Urothelium cell line (cell line): ENCODE measurements around the gene PNLIPRP1.
A peak's percentile ranks its signal among the peaks of the same experiment; 100 is the strongest.

Experiments used
- DNase-seq: peaks from one replicate; pipeline ENCODE4 v3.0.0; 2011; ENCODE audit warnings: low spot score, mixed read lengths
- FAIRE-seq: peaks from 2 replicates; lab custom pipeline; 2011; peaks lifted over from hg19 to GRCh38; lab: Jason Lieb, UNC

The PNLIPRP1 gene

DNA sequence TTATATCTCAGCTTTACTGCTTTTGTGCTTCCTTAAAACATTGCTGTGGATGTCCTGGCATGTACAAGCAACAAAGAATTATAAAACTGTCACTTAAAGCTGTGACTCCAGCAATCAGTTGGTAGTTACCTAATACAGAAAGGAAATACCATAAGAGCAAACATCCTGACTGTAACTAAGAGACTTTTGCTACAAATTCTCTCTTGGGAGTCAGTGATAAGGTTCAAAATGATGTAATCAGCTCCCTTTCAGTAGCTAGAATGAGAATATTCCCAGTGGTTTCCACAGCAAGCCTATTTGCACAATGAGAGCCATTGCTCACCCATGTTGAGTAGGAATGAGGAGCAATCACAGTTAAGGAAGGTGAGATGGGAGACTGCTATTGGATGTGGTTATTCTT is 7.6 kb downstream of the PNLIPRP1 start:
- FAIRE-seq (no peak), DNase-seq (no peak)

DNA sequence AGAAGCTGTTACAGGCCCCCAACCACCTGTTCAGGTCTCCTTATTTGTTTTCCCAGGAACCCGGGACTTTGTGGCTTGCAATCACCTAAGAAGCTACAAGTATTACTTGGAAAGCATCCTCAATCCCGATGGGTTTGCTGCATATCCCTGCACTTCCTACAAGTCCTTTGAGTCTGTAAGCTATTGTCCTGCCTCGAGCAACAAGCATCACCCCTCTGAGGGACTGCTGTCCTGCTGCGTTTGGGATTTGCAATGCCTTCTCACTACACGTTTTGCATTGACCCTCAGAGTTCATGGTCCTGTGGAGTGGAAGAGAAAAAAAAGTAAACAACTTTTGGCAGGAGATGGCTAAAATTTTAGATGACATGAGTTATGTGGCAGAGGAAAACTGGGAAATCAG is 9.2 kb downstream of the PNLIPRP1 start:
- DNase-seq (no peak), FAIRE-seq (no peak)

DNA sequence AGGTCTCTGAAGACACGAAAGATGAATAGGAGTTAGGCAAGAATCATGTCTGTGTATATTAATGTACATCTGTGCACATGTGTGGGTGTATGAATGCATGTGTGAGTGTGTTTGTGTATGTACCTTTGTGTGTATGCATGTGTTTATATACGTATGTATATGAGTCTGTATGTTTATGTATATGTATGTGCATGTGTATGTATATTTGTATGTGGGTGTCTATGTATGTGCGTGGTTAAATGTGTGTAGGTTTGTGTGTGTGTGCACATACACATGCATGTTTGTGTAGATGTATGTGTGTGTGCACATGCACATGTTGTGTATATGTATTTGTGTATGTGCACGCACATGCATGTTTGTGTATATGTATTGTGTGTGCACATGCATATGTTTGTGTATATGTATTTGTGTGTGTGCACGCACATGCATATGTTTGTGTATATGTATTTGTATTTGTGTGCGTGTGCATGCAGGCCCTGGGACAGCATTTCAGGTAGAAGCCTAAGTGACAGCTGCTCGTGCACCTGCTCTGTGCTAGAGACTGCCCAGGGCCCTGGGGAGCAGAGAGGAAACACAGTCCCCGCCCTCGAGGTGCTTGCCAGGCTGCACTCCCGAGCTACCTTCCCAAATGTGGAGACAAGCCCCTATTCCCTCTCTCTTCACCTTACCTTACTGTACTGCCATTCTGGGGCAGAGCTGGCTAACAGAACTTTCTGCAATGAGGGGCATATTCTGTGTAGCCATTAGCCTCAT is 12.1 kb downstream of the PNLIPRP1 start:
- FAIRE-seq = peak; percentile 5
- DNase-seq = no peak

DNA sequence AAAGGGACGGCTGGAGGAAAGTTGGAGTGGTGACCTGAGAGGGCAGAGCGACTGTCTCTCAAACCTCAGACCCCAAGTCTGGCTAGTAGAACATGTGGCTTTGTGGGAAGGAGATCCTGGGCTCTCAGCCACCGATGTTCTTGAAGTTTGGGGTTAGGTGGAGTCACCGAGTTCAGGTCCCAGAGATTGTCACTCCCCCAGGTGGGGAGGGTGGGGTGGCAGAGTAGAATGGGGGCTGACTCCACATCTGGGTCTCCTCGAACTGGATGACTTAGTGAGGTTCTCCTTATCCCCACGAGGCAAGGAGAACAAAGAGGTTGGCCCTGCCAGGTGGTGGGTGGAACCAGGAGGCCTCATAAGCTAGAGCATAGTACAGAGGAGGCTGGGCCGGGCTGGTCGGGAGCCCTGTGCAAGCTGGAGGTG is 15.3 kb downstream of the PNLIPRP1 start:
- FAIRE-seq (no peak), DNase-seq (no peak)

DNA sequence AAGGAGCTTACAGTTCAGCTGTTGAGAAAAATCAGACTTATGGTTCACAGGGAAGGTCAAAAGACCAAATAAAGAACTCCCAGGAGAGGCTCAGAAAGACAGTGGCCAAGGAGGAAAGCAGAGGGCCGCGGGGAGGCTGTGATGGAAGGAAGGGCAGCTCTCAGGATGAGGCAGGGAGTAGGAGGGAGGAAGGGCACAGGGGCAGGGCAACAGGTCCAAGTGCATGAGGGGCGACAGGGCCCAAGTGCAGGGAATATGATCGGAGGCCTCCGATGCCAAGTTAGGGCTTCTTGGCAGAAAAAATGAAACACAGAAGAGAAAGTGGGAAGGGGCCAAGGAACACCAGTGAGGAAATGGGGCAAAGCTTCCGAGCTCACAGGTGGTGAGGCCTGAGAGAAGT is 16.6 kb downstream of the PNLIPRP1 start:
- DNase-seq (no peak), FAIRE-seq (no peak)

DNA sequence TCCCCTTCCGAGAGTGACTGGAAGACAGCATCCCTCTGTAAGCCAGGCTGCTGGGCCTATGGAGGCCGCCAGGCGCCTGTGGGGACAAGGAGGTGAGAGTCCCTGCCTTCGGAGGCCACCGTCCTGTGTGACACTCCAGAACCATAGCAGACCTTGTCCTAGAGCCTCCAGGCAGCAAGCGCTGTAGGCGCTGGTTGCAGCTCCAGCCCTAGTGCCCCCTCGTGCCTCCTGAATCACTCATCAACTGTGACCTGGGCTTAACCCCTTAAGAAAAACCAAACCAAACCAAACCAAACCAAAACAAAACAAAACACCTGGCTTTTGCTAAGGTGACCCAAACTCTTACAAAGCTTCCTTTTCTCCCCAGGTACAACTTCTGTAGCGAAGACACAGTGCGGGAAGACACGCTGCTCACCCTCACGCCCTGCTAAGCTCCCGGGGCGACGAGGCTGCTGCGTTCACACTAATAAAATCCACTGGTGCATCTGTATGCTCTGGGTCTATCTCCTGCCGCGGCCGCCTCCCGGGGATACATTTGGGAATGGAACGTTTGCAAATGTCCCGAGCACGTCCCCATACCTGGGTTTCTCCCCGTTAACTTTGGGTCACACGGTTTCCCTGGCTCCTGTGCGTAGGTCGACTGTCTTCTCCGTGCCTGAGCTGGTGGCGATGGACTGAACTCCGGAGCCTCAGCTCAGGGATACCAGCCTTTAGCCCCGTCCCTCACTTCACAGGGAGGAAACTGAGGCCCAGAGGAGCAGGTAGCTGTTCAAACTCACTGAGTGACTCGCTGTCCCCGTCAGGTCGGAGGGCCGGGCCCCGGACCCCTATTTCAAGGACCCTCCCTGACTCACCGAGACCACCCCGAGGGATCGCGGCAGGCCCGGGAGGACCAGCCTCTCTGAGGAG is 18.2 kb downstream of the PNLIPRP1 start:
- no peak for DNase-seq
- FAIRE-seq = no peak

DNA sequence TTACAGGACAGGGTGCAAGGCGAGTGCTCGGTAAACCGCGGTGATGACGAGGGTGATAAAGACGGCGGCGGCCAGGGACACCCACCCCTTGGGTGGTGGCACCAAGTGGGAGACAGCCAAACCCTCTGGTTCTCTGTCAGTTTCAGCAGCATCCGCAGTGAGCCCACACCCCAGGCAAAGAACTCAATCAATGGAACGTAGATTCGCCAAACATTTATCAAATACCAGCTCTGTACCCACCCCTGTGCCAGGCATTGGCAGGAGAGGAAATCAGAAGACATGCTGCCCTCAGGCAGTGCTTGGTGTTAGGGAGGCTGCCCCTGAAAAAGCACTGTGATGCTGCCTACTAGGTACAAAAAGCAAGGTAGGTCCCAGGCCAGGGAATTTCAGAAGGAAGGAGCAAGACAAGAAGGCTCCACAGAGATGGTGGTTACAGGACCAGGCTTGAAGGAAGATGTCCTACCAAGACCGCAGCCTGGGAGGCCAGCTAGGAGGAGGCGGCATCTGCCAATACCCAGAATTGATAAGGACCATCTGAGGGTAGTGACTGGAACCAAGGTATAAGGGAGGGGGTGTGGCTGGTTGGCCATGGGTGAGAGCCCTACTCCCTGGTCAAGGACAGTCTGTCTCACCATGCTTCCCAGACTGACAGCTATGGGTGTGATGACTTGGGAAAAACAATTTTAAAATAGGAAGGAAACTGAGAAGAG is 19.8 kb downstream of the PNLIPRP1 start:
- no peak for FAIRE-seq
- DNase-seq = no peak

DNA sequence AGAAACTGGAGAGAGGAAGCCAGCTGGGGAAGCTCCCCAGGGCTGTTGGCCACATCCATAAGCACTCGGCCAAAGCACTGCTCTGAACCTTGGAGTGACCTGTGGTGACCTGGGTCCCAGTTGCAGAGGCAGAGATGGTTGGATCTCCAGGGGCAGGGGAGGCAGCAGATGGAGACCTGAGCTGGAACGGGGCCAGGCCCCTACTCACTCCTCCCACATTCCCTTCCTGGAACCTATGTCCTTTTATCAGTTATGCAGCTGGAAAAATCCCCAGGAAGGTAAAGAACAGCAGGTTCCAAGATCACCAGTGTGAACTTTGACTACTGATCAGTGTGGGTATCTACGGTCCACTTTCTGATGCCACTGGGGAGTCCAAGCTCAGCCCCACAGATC is 20.4 kb downstream of the PNLIPRP1 start:
- no peak for DNase-seq
- no peak for FAIRE-seq

DNA sequence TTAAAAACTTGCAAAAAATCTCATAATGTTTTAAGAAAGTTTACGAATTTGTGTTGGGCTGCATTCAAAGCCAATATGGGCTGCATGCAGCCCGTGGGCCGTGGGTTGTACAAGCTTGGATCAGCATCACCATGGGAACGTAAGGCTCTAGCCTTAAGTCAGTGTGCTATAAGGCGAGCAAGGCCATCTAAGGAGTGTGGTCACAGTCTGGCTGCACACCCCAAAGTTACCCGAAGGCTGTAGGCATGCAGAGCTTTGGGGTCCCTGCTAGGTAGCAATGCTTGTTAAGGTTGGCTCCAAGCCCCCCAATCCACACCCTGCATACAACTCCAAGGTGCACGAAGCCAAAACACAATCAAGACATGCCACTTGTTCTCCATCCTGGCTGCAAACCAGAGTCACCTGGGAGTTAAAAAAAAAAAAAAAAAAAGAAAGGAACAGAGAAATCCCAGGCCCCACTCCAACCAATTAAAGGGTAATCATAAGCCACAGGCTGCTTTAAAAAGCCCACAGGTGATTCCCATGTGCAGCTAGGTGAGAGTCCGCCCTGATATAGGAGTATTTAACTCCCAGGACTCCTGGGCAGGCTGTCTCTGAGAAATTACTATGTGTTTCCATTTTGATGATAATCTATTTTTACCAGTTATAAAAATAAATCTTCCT is 21.5 kb downstream of the PNLIPRP1 start:
- DNase-seq (no peak), FAIRE-seq (no peak)

DNA sequence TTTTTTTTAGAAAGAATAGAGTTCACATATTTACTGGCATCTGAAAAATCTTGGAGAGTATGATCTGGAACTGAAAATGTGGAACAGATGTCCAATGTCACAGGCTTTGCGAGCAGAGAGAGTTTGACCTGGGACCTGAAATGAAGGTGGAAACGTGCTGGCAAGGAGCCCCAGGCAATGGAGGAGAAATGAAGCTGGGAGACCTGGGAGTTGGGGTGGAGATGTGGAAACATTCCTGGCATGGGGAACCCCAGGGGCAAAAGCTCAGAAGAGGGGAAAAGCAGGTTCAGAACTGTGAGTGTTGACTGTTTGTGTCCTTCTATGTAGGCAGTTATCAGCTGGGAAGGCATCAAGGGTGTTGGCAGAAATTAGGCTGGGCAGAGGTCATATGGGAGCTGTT is 22.7 kb downstream of the PNLIPRP1 start:
- DNase-seq (no peak), FAIRE-seq (no peak)

DNA sequence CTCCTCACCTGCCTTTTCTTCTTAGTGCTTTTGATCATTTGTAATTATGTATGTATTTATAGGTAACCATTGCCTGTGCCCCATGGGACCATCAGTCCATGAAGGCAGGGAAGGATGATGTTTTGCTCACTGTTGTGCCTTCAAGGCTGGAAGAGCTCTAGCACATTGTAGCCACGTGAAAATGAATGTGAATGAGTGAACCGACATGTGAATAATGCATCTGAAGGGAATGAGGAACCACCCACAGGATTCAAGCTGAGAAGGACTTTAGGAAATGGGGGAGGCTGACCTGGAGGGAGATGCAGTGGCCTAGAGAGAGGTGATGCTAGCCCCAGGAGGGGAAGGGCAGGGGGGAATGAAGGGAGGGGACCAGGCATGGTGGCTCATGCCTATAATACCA is 24.0 kb downstream of the PNLIPRP1 start:
- no peak for DNase-seq
- FAIRE-seq = no peak

DNA sequence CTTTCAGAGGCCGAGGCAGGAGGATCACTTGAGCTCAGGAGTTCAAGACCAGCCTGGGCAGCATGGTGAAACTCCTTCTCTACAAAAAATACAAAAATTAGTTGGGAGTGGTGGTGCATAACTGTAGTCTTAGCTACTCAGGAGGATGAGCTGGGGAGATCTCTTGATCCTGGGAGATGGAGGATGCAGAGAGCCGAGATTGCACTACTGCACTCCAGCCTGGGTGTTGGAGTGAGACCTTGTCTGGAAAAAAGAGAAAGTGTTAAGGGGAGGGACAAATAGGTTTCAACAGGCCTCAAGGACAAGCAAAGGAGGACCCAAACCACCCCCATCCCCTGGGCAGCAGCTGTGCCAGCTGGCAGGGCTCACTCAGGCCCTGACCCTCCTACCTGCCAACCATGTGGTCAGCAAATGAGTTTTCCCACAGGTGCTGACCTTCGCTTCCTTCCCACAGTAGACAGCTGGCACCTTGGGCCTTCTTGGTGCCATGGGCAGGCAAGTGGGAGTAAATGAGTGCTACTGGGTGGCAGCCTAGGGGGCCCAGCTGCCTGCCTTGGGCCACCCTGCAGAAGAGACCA is 24.5 kb downstream of the PNLIPRP1 start:
- DNase-seq (no peak), FAIRE-seq (no peak)

DNA sequence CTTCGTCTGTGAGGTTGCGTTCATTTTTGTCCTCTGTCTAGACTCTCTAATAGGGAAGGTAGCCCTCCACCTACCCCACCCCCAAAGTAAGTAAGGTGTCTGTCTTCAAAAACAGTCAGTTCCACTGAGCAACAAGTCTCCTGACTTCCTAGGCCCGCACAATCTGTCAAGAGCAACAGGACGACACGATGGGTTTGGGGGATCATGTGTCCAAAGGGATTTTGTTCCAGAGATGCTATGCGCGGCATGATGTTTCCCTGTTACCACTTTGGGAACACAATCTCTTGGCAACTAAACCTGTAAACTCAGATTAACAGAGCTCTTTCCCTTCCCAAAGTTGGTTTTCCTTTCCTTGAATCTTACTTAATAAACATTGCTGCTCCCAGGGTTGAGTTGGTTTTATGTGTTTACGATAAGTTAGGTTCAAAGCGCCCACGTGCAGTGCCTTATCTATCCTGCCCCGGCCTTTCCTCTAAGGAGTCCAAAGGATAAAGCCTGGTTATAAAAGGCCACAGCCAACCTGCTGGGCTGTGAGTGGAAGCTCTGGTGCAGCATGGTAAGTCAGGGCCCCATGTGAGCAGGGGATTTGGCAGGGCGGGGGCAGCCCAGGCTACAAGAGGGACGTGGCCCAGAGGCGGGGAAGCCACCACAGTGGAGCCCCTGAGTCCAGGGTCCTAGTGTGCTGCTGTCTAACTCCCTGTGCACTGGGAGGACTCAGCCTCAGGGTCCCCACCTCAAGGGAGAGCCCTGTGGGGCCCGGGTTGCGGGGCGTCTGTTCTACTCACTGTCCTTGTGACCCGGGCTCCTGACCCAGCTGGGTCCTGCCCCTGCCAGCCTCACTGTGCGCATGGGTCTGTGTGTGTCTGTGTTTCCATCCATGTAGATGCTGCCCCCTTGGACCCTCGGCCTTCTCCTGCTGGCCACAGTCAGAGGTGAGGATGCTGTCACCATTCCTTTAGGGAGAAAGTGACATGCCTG is 30.0 kb downstream of the PNLIPRP1 start, which contains the start of gene PNLIPRP2:
Gene PNLIPRP2 (plus strand): TSS at position 531 of the 978 bp plus-strand sequence.
- DNase-seq (no peak), FAIRE-seq (no peak)

DNA sequence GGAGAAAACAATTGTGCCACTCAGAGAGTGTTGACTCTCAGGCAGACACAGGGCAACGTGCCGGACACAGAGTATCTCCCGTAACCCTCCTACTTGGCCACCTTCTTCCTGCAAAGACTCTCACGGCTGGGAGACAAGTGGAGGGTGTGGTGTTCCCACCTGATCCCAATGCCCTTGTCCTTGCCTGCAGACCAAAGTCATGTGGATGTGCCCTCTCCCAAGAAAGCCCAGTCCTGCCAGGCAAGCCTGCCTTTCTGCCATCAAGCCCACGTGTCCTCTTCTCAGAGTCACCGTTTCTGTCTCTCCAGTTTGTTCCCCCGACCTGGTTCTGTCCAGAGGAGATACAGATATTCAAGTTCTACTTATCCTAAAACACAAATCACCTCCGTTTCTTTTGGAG is 30.7 kb downstream of the PNLIPRP1 start:
- no peak for DNase-seq
- peak; percentile 52 for FAIRE-seq

DNA sequence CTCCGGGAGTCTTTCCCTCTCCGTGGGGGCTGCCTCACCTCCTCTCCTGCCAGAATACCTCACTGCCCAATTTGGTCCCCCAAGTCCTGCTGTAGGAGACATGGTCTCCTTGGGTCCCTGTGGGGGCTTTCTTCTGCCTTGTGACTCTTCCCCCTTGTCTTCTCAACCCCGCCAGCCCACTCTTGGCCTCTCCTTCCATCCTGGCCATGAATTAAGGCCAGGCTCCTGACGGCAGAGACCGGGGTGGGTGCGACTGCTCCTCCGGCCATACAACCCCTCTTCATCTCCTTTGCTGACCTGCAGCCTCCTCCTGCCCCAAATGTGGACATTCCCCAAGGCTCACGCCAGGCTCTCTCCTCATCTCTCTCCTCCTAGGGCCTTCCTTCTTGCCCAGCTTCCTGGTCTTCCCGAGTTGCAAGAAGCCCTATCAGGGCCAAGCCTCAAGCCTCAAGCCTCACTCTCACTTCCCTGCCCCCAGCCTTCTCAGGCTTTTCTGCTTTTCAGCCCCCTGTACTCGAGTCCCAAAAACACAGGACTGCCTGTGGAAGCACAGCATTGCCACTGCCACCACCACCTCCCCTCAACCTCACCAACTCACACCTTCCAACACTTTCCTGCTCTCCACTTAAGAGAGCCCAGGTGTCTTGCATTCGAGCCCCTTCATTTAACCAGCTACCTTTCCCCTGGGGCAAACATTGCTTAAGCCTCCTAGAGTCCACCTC is 31.3 kb downstream of the PNLIPRP1 start:
- FAIRE-seq = no peak
- DNase-seq = no peak

DNA sequence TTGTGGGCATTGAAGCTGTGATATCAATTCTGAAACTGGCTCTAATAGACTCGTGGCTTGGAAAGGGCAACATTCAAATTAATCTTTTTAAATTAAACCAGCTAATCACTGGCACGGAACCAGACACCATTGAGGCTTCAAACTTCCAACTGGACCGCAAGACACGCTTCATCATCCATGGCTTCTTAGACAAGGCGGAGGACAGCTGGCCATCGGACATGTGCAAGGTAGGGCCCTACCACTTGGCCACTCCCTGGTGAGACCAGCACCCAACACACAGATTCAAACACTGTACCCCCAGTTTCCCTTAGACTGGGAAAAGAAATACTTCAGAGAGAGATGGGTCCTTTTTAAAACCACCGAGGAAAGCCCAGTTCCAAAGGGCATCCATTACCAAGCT is 35.1 kb downstream of the PNLIPRP1 start:
- FAIRE-seq (no peak), DNase-seq (no peak)

DNA sequence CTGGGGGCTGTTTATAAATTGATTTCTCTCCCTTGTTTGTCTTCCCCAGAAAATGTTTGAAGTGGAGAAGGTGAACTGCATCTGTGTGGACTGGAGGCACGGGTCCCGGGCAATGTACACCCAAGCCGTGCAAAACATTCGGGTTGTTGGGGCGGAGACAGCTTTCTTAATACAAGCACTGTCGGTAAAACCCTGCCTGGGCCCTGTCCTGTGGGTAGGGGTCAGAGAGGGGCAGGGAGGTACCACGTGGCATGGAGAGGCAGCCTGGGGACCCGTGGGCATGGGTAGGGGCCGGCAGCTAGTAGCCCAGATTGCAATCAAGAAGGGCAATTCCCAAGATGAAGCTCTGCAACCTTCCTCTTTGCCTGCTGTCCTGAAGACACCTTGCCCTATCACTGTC is 36.1 kb downstream of the PNLIPRP1 start:
- FAIRE-seq (no peak), DNase-seq (no peak)

DNA sequence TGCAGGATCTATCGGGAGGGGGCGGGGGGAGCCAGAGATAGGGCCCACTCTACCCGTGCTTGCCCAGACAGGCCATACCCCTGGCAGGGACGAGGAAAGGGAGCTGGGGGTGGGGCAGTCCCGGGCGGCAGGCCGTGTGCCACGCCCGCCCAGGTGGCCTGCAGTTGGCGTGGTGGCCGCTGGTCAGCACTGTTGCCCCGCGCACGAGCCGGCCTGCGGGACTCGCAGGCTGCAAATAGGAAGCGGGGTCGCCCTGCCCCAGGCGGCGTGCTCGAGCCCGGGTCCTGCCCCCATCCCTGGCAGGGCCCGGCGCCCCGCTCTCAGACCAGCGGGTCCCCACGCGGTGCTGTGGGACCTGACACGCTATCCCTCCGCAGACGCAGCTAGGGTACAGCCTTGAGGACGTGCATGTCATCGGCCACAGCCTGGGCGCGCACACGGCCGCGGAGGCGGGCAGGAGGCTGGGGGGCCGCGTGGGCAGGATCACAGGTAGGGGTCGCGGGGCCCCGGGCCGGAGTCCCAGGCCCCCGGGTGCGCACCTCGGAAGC is 36.7 kb downstream of the PNLIPRP1 start:
- DNase-seq (peak; percentile 67), FAIRE-seq (peak; percentile 84)
